HG03575 (cell line): ENCODE results near the gene VTA1.
"Not testable (repeated sequence)": the region's sequence is repeated elsewhere in the genome, so short reads cannot be mapped to it uniquely, and the experiment has no call there.

Experiments
- ATAC-seq: cut with Tn5 transposase; IDR thresholded peaks from one replicate; pipeline ENCODE4 v1.9.1; 2021; ENCODE audit not compliant: unreplicated experiment, insufficient number of reproducible peaks, low FRiP score; ENCODE audit errors: extremely low read depth

Gene VTA1

GRCh38 chr6:142165227-142165626 is 18.2 kb downstream of the VTA1 start:
- ATAC-seq = no peak

- ATAC-seq = no peak
Measured at GRCh38 chr6:142167071-142167470, 20.0 kb downstream of the VTA1 start.

GRCh38 chr6:142167486-142167885 is 20.4 kb downstream of the VTA1 start:
- ATAC-seq = no peak

- no peak for ATAC-seq
Measured at GRCh38 chr6:142171351-142171750, 24.3 kb downstream of the VTA1 start.

GRCh38 chr6:142172758-142173157 is 25.7 kb downstream of the VTA1 start:
- no peak for ATAC-seq

- ATAC-seq = no peak
Measured at GRCh38 chr6:142173980-142174379, 26.9 kb downstream of the VTA1 start.

- no peak for ATAC-seq
Measured at GRCh38 chr6:142174703-142175102, 27.6 kb downstream of the VTA1 start.

GRCh38 chr6:142178129-142178528 is 31.1 kb downstream of the VTA1 start:
- no peak for ATAC-seq

GRCh38 chr6:142182004-142182403 is 34.9 kb downstream of the VTA1 start:
- no peak for ATAC-seq

- no peak for ATAC-seq
Measured at GRCh38 chr6:142183351-142183750, 36.3 kb downstream of the VTA1 start.

- ATAC-seq = no peak
Measured at GRCh38 chr6:142184307-142184706, 37.2 kb downstream of the VTA1 start.

GRCh38 chr6:142185641-142186040 is 38.6 kb downstream of the VTA1 start:
- no peak for ATAC-seq

GRCh38 chr6:142187209-142187608 is 40.1 kb downstream of the VTA1 start:
- no peak for ATAC-seq

- ATAC-seq = not testable (repeated sequence)
Measured at GRCh38 chr6:142188341-142188740, 41.3 kb downstream of the VTA1 start.

- ATAC-seq = no peak
Measured at GRCh38 chr6:142189057-142189456, 42.0 kb downstream of the VTA1 start.

GRCh38 chr6:142192343-142192742 is 45.3 kb downstream of the VTA1 start:
- ATAC-seq = no peak

GRCh38 chr6:142193621-142194020 is 46.6 kb downstream of the VTA1 start:
- no peak for ATAC-seq

GRCh38 chr6:142195862-142196541 is 48.9 kb downstream of the VTA1 start:
- ATAC-seq = no peak

- ATAC-seq = no peak
Measured at GRCh38 chr6:142200846-142201628, 54.0 kb downstream of the VTA1 start.

- no peak for ATAC-seq
Measured at GRCh38 chr6:142207265-142207877, 60.3 kb downstream of the VTA1 start.
